Erythroblast (primary cell): Measurements from ENCODE around the gene PPP1R1C.

ENCODE experiments used
- GATA1 ChIP-seq: IDR thresholded peaks from 2 replicates; pipeline ENCODE4 v1.6.1; 2011; ENCODE audit warnings: low read depth, mild to moderate bottlenecking, control low read depth, low read length, moderate library complexity
- POLR2A ChIP-seq: IDR thresholded peaks from 2 replicates; pipeline ENCODE4 v1.6.1; 2011; ENCODE audit warnings: mild to moderate bottlenecking, low read length

DNA sequence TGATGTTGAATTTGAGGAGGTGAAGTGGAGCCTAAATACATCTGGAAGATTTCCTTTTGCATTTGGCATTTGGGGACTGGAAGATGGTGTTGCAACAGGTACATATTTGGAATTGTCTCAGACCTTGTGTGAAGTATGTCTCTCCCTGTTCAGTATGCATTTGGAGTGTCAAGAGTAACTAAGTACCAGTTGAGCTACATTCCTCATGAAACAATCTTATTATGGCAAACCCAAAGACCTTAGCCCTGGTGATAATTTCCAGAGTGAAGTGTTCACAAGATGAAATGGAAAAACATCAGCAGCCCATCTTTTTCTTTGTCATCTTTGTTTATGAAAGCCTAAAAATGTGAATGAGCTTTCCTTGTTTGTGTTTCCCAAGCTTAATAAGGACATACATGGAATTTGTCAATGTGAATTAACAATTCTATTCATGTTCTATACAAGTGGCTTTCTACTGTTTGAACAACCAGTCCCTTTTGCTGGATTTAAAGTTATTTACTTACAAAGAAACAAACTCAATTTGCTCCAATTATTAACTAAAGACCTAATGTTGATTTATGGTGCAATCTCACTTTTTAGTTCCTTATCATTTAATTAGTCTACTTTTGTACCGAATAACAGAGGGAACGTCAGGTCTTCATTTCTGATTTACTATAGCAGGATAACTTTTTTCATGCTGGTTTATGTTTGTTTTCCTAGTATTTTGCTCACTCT lies 42.1 kb upstream of the PPP1R1C start:
- no peak for TF ChIP-seq POLR2A
- TF ChIP-seq GATA1, result no peak
